ENCODE results near the gene FBXL17.

Gene FBXL17

GRCh38 chr5:108372369-108372768 is 9.5 kb downstream of the FBXL17 start:
- DNase-seq = no peak

GRCh38 chr5:108371263-108371662 is 10.6 kb downstream of the FBXL17 start:
- no peak for DNase-seq

GRCh38 chr5:108369167-108369566 is 12.7 kb downstream of the FBXL17 start:
- DNase-seq = no peak

GRCh38 chr5:108367679-108368334 is 14.1 kb downstream of the FBXL17 start:
- no peak for DNase-seq

GRCh38 chr5:108366500-108366899 is 15.4 kb downstream of the FBXL17 start:
- DNase-seq = no peak

GRCh38 chr5:108361771-108362170 is 20.1 kb downstream of the FBXL17 start:
- no peak for DNase-seq

GRCh38 chr5:108361239-108361638 is 20.7 kb downstream of the FBXL17 start:
- DNase-seq = no peak

- no peak for DNase-seq
Observed at GRCh38 chr5:108360280-108360679, 21.6 kb downstream of the FBXL17 start.

- no peak for DNase-seq
Observed at GRCh38 chr5:108356286-108356685, 25.6 kb downstream of the FBXL17 start.

- no peak for DNase-seq
Observed at GRCh38 chr5:108353087-108353486, 28.8 kb downstream of the FBXL17 start.

- no peak for DNase-seq
Observed at GRCh38 chr5:108345541-108346171, 36.2 kb downstream of the FBXL17 start.

GRCh38 chr5:108344103-108344822 is 37.6 kb downstream of the FBXL17 start:
- DNase-seq = no peak

- no peak for DNase-seq
Observed at GRCh38 chr5:108341866-108342265, 40.0 kb downstream of the FBXL17 start.

- no peak for DNase-seq
Observed at GRCh38 chr5:108340131-108340530, 41.8 kb downstream of the FBXL17 start.

- DNase-seq = no peak
Observed at GRCh38 chr5:108339220-108339619, 42.7 kb downstream of the FBXL17 start.

- DNase-seq = no peak
Observed at GRCh38 chr5:108334225-108334624, 47.7 kb downstream of the FBXL17 start.

GRCh38 chr5:108326982-108327381 is 54.9 kb downstream of the FBXL17 start:
- DNase-seq = no peak

- no peak for DNase-seq
Observed at GRCh38 chr5:108324886-108325285, 57.0 kb downstream of the FBXL17 start.

- no peak for DNase-seq
Observed at GRCh38 chr5:108321341-108321740, 60.6 kb downstream of the FBXL17 start.

GRCh38 chr5:108320231-108320630 is 61.7 kb downstream of the FBXL17 start:
- DNase-seq = no peak

- no peak for DNase-seq
Observed at GRCh38 chr5:108315829-108316228, 66.1 kb downstream of the FBXL17 start.

GRCh38 chr5:108312258-108312657 is 69.6 kb downstream of the FBXL17 start:
- DNase-seq = no peak

- DNase-seq = no peak
Observed at GRCh38 chr5:108311682-108312081, 70.2 kb downstream of the FBXL17 start.

GRCh38 chr5:108303611-108304010 is 78.3 kb downstream of the FBXL17 start:
- DNase-seq = no peak

All from effector CD4-positive, alpha-beta T cell (primary cell).